Islet precursor cell (in vitro differentiated cells): ENCODE data around the gene BRSK2.

Source experiments
- DNase-seq: peaks from one replicate; pipeline ENCODE4 v3.0.0-alpha.2; 2018

Gene BRSK2

GRCh38 chr11:1470681-1471611 is 81.2 kb downstream of the BRSK2 start:
- no peak for DNase-seq

GRCh38 chr11:1471736-1472135 is 82.0 kb downstream of the BRSK2 start:
- no peak for DNase-seq

DNA sequence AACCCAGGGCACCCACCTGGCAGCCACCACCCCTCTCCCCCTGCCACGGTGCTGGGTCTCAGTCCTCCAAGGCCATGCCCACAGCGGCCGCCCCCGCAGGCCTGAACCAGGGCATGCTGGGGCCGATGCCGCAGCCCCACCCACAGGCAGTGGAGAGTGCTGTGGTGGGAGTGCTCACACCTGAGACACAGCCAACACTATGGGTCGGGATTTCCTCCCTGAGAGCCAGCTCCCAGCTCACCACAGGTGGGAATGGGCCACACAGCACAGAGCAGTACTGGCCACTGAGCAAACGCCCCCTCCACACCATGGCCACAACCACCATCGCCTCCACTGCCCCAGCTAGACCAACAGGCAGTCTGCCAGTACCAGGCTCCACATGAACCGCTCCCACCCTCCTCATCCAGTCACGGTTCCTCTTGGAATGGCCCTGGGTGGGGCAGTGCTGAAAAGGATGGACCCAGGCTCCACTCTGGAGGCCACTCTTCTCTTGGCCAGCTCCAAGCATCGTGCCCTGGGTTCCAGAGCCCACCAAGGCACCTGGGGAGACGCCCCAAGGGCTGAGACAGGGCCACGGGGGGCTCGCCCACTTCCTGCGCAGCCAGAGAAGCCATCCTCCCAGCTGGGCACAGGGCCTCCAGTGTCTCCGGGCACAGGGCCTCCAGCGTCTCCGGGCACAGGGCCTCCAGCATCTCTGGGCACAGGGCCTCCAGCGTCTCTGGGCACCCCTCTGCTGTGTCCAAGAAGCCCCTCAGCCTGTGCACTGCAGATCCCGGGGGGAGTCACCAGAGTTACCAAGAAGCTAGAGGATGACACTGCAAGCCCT is 82.7 kb downstream of the BRSK2 start:
- DNase-seq: no peak

GRCh38 chr11:1473011-1473628 is 83.4 kb downstream of the BRSK2 start:
- no peak for DNase-seq

DNA sequence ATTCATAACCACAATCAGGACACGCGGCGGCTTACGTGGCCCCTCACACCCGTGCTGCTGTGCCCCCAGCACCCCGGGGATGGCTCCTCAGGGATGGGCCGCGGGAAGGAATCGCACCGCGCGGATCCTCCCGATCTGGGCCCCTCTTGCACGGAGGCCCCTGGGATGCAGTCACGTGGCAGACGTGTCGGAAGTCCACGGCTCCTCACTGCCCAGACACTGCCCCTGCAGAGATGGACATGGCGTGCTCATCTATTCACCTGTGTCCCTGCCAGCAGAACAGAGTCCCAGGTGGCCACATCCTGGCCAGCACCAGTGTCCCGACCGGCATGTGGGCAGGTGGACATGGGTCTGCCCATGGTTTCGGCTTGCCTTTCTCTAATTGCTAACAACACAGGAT is 84.1 kb downstream of the BRSK2 start:
- DNase-seq: no peak

- no peak for DNase-seq
Measured at GRCh38 chr11:1475841-1476240, 86.1 kb downstream of the BRSK2 start.

DNA sequence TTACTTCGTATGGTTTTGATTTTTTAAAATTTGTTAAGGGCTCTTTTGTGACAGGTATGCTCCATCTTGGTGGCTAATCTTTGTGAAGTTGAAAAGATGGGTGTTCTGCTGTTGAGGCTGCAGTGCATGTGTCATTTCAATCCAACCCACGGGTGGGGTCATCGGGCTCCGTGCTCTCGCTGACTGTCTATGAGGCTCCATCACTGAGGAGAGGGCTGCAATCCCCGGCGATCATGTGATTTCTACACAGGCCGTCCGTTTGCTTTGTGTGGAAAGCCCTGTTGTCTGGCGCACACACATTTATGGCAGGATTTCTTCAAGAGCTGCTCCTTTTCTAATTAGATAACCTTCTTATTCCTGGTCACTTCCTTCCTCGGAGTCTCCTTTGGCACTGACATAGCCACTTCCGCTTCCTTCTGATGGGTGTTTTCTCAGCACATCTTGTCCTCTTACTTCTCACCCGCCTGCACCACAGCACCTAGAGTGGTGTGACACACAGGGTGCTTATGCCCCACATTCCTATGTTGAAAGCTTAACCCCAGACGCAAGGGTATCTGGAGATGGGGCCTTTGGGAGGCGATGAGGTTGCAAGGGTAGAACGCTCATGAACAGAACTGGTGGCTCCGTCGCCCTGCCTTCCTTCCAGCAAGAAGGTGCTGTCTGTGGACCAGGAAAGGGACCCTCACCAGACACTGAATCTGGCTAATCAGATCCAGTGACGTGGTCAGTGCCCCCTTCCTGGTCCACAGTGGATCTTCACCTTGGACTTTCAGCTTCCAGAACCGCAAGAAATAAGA is 87.4 kb downstream of the BRSK2 start:
- no peak for DNase-seq

- no peak for DNase-seq
Measured at GRCh38 chr11:1478011-1478410, 88.3 kb downstream of the BRSK2 start.

DNA sequence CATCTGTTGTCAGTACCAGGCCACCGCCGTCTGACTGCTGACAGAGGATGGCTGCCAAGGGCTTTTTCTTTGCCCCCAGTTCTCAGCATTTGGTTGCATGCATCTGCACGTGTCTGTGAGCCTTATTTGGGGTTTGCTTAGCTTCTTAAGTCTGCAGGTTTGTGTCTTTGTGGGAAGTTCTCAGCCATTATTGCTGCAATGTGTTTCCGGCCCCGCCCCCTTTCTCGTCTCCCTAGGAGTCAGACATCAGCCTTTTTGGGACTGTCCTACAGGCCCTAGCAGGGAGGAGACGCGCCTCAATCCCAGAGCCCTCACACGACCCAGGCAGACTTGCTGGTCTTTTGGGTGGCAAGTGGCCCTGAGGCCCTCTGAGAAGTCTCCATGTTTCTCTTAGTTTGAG is 88.8 kb downstream of the BRSK2 start:
- no peak for DNase-seq

GRCh38 chr11:1479006-1479677 is 89.4 kb downstream of the BRSK2 start:
- DNase-seq: no peak

- no peak for DNase-seq
Measured at GRCh38 chr11:1479678-1480118, 90.0 kb downstream of the BRSK2 start.

- no peak for DNase-seq
Measured at GRCh38 chr11:1480191-1480554, 90.4 kb downstream of the BRSK2 start.

DNA sequence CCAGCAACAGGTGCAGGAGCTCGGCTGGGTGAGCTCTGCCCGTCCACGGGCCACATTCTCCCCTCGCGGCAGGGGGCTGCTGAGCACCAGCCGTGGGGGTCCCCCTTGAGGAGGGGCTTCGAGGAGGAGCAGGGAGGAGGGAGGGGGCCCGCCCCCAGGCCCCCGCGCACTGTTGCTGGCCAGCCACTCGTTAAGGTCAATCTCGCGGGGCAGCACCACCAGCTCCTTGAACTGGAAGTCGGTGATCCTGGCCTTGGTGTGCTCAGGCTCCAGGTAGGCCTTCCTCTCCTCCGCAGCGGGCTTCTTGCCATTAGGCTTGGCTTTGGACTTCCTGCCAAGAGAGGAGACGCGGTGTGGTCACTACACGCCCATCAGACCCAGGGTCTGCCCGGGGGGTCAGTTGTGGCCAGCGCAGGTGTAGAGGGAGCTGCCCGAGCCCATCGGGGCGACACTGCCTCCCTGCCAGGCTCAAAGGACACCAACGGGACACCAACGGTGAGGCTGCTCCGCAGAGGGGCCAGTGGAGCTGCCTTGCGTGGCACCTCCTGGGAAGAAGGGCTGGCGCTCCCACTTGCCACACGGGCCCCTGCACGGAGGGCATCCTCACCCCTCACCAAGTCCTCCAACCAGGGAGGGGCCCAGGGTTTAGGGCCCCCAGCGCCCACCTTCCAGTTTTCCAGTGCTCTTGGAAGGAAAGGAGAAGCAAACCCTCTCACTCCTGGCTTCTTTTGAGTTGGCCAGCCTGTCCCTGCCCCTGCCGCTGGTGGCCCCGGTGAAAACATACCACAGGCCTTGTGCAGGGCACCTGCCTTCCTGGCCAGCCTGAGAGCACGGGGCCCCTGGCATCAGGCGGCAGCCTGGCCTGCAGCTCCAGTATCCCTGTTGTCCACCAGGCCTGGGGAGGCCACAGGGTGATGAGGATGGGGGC is 91.1 kb downstream of the BRSK2 start:
- no peak for DNase-seq

- DNase-seq: no peak
Measured at GRCh38 chr11:1481483-1481825, 91.7 kb downstream of the BRSK2 start.

GRCh38 chr11:1481861-1482441 is 92.2 kb downstream of the BRSK2 start:
- DNase-seq: no peak

DNA sequence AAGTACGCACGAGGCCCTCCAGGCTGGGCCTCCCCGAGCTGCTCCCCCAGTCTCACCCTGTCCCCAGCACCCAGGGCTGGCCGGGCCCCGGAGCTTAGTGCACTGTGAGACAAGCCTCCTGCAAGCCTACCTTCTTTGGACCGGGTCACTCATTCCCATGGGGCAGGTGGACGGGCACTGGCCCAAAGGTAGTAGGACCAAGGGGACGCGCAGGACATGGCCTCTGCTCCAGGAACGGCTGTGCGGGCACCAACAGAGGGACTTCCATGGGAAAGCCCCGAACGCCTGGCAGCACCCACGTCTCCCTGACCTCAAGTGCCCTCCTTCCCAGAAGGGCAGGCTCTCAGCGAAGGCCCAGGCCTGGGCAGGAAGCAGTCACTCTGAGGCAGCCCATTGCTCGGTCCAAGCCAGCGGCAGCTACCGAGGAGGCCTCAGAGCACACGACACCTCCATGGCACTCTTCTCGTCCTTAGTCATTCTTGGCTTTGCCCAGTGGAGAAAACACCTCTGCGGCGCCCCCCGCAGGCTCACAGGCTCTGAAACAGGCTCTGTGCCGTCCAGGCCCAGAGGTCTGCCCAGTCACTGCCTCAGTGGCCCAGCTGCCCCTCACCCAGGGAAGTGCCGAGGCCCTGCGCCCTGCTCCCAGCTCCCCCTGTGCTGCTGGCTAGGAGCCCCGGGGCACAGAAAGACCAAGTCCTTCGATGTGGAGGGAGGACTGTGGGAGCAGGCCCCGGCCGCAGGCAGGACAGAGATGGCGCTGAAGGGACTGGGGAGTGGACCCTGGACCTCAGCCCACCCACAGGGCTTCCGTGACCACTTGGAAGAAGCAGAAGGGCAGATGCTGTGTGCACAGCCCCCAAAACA is 93.1 kb downstream of the BRSK2 start:
- no peak for DNase-seq

DNA sequence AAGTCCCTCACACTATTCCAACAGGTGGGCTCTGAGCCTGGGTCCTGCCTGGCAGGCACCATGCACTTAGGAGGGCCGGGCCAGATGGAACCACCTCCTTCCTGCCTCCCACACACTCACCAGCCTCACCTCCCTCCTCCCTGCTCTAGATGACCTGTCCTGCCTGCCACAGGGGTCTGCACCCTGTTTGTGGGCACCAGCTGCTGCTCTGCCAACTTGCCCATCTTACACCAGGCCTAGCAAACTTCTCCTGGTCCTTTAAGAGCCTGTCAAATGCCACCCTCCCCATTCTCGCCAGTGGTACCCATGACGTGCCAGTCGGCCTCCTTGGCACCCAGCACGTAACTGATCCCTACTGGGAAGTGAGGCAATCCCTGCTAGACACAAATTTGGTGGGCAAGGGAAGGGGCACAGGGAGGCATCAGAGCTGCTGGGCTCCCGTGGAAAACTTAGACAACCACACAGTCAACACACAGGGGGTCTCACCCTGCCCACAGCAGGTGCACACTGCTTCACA is 93.8 kb downstream of the BRSK2 start:
- DNase-seq: no peak

GRCh38 chr11:1484061-1484671 is 94.4 kb downstream of the BRSK2 start:
- no peak for DNase-seq
